ENCODE results near the gene PDIA6. TPM values are rescaled to one million over a fixed set of nuclear protein-coding genes. Genes with fewer than 3 reads are reported as not detected.

Gene PDIA6
- total RNA-seq, 1 donor from 2014 or later, result 346 TPM

DNA sequence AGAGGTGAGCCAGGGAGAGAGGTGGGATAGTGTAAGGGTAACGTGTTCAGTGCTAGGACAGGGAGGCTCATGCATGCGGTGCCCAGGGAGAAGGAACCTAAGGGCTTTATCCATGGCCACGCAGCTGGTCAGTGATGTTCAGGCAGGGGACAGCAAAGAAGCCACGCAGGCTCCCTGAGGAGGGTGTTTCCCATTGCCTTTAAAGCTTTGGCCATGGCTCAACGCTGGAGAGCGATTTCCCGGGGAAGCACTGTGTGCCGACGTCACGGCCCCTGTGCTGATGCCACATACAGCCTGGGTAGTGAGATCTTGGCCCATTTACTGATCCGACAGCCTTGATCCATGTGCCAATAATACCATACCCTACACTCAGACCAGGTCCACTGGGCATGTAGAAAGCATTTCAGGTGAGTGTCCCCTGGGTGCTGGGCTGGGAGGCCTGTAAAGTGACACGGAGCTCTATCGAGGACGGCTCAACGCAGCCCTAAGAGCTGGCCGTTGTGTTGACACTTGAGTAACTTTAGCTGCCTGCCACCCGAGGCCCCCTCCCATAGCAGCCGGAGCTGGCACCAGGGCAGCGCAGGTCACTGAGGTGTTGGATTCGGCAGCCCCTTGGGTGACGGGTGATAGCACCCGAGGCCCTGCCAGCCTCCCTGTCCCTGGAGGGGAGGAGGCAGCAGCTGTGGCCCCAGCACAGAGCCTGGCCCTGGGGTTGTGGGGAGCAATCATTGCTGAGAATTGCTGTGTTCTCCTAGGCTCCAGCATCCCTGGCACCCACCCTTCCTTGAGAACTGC lies 41.4 kb downstream of the PDIA6 start:
- Mint-ChIP-seq H3K9me3 (ENCODE audit: unreplicated experiment) (no peaks in the 10 kb centered on the region), H3K4me3 (ENCODE audit: unreplicated experiment) (no peak overlapping the region), H3K4me1 (ENCODE audit: low read depth, unreplicated experiment) (peaks cover 2% of the 10 kb centered on the region), H3K36me3 (ENCODE audit: low read depth, unreplicated experiment) (peaks cover 9% of the 10 kb centered on the region), H3K27ac (ENCODE audit: unreplicated experiment) (peak overlapping the region; percentile 47), H3K27me3 (ENCODE audit: low read depth, unreplicated experiment) (peaks cover 12% of the 10 kb centered on the region)
- no peak overlapping the region for H3K4me3 ChIP-seq (ENCODE audit: insufficient read depth, low read depth, low read length)
- H3K9ac ChIP-seq (ENCODE audit: low read length), result no peak overlapping the region
- DNase-seq (ENCODE audit: low read depth) (no peak), FAIRE-seq (no peak)
- no peaks in the 10 kb centered on the region for H4K20me1 ChIP-seq (ENCODE audit: insufficient read depth, low read length)
- H3K4me2 ChIP-seq (ENCODE audit: low read length), result no peak overlapping the region
- no peak overlapping the region for H2AFZ ChIP-seq (ENCODE audit: low read depth, low read length)
- H3K36me3 ChIP-seq (ENCODE audit: insufficient read depth, low read length), result no peaks in the 10 kb centered on the region
- TF ChIP-seq EZH2 (IDR thresholded peaks at IDR 0.05; ENCODE audit: insufficient read depth, low read length) (no peak), CTCF (IDR thresholded peaks at IDR 0.05; ENCODE audit: insufficient read depth, low read depth, low read length) (no peak)
- H3K27ac ChIP-seq (ENCODE audit: low read depth, low read length), result no peak overlapping the region
- H3K9me3 ChIP-seq (ENCODE audit: insufficient read depth, low read depth, low read length), result no peaks in the 10 kb centered on the region
- no peaks in the 10 kb centered on the region for H3K27me3 ChIP-seq (ENCODE audit: insufficient read depth, low read length)
- no peaks in the 10 kb centered on the region for H3K79me2 ChIP-seq (ENCODE audit: insufficient read depth, low read length)
- H3K4me1 ChIP-seq (ENCODE audit: insufficient read depth, low read length), result no peaks in the 10 kb centered on the region

DNA sequence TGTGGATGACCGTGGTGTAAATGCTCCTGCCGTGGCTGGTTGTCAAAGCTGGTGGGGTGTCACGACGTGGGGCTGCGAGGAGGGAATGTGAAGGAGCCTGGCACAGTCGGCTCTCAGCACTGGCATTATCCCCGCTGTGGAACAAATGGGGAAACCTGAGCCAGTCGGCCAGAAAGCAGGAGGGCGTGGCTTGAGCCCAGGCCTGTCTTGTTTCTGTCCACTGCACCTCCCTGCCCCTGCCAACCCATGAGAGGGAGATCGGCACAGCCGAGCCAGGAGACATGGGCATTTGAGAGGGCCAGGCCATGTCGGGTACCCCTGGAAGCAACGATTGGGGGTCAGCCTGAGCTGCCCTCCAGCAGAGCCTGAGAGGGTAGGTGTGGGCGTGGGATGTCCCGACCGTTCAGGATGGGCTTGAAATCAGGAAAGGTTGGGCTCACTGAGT lies 44.5 kb downstream of the PDIA6 start:
- Mint-ChIP-seq H3K4me3 (ENCODE audit: unreplicated experiment) (no peak overlapping the region), H3K27ac (ENCODE audit: unreplicated experiment) (peak overlapping the region; percentile 18), H3K36me3 (ENCODE audit: low read depth, unreplicated experiment) (peaks cover 4% of the 10 kb centered on the region), H3K27me3 (ENCODE audit: low read depth, unreplicated experiment) (peaks cover 34% of the 10 kb centered on the region), H3K4me1 (ENCODE audit: low read depth, unreplicated experiment) (no peaks in the 10 kb centered on the region), H3K9me3 (ENCODE audit: unreplicated experiment) (no peaks in the 10 kb centered on the region)
- H3K4me2 ChIP-seq (ENCODE audit: low read length), result no peak overlapping the region
- DNase-seq (ENCODE audit: low read depth) (no peak), FAIRE-seq (no peak)
- no peaks in the 10 kb centered on the region for H3K27me3 ChIP-seq (ENCODE audit: insufficient read depth, low read length)
- no peak for TF ChIP-seq CTCF (IDR thresholded peaks at IDR 0.05; ENCODE audit: insufficient read depth, low read depth, low read length)
- TF ChIP-seq EZH2 (IDR thresholded peaks at IDR 0.05; ENCODE audit: insufficient read depth, low read length), result no peak
- no peaks in the 10 kb centered on the region for H3K36me3 ChIP-seq (ENCODE audit: insufficient read depth, low read length)
- no peak overlapping the region for H2AFZ ChIP-seq (ENCODE audit: low read depth, low read length)
- H3K4me1 ChIP-seq (ENCODE audit: insufficient read depth, low read length), result no peaks in the 10 kb centered on the region
- no peak overlapping the region for H3K4me3 ChIP-seq (ENCODE audit: insufficient read depth, low read depth, low read length)
- no peak overlapping the region for H3K9ac ChIP-seq (ENCODE audit: low read length)
- no peaks in the 10 kb centered on the region for H4K20me1 ChIP-seq (ENCODE audit: insufficient read depth, low read length)
- no peak overlapping the region for H3K27ac ChIP-seq (ENCODE audit: low read depth, low read length)
- no peaks in the 10 kb centered on the region for H3K79me2 ChIP-seq (ENCODE audit: insufficient read depth, low read length)
- no peaks in the 10 kb centered on the region for H3K9me3 ChIP-seq (ENCODE audit: insufficient read depth, low read depth, low read length)

DNA sequence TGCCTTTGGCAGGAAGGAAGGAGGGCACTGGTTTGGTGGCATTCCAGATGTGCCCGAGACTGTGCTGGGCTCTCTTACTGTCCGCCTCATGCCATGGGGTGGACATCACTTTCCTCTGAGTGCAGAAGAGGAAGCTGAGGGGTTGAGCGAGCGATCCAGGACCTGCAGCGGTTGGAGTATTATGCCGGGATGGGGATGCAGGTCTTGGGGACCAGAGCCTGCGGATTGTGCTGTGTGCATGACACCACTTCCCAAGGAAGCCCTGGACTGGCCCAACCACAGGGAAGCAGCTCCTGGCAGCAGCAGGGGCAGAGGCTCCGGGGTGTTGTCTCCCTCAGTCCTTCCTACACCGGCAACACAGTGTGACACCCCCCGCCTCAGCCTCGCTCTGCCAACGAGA lies 46.7 kb downstream of the PDIA6 start:
- TF ChIP-seq CTCF (IDR thresholded peaks at IDR 0.05; ENCODE audit: insufficient read depth, low read depth, low read length) (no peak), EZH2 (IDR thresholded peaks at IDR 0.05; ENCODE audit: insufficient read depth, low read length) (no peak)
- no peaks in the 10 kb centered on the region for H3K79me2 ChIP-seq (ENCODE audit: insufficient read depth, low read length)
- no peaks in the 10 kb centered on the region for H3K4me1 ChIP-seq (ENCODE audit: insufficient read depth, low read length)
- H3K9me3 ChIP-seq (ENCODE audit: insufficient read depth, low read depth, low read length), result no peaks in the 10 kb centered on the region
- no peak overlapping the region for H3K4me3 ChIP-seq (ENCODE audit: insufficient read depth, low read depth, low read length)
- H3K4me2 ChIP-seq (ENCODE audit: low read length), result no peak overlapping the region
- no peak overlapping the region for H3K27ac ChIP-seq (ENCODE audit: low read depth, low read length)
- DNase-seq (ENCODE audit: low read depth) (no peak), FAIRE-seq (no peak)
- H4K20me1 ChIP-seq (ENCODE audit: insufficient read depth, low read length), result no peaks in the 10 kb centered on the region
- no peaks in the 10 kb centered on the region for H3K36me3 ChIP-seq (ENCODE audit: insufficient read depth, low read length)
- H3K9ac ChIP-seq (ENCODE audit: low read length), result no peak overlapping the region
- H3K27me3 ChIP-seq (ENCODE audit: insufficient read depth, low read length), result no peaks in the 10 kb centered on the region
- H3K4me3 Mint-ChIP-seq (ENCODE audit: unreplicated experiment), result no peak overlapping the region
- H3K27ac Mint-ChIP-seq (ENCODE audit: unreplicated experiment), result no peak overlapping the region
- no peak overlapping the region for H2AFZ ChIP-seq (ENCODE audit: low read depth, low read length)
- H3K27me3 Mint-ChIP-seq (ENCODE audit: low read depth, unreplicated experiment), result peaks cover 35% of the 10 kb centered on the region
- peaks cover 4% of the 10 kb centered on the region for H3K4me1 Mint-ChIP-seq (ENCODE audit: low read depth, unreplicated experiment)
- H3K36me3 Mint-ChIP-seq (ENCODE audit: low read depth, unreplicated experiment), result peaks cover 4% of the 10 kb centered on the region
- no peaks in the 10 kb centered on the region for H3K9me3 Mint-ChIP-seq (ENCODE audit: unreplicated experiment)

Measured in astrocyte (in vitro differentiated cells and primary cell).